Vagina (tissue), 2 donors: ENCODE measurements around the gene MB.

ENCODE experiments used
- POLR2A ChIP-seq, 2 donors: fragments of 450-650 bp; IDR thresholded peaks; one replicate each; pipeline ENCODE4 v1.6.1; 2017; ENCODE audit warnings: antibody characterized with exemption in 2 of 2, mild to moderate bottlenecking in 2 of 2, moderate library complexity in 2 of 2
- POLR2AphosphoS5 ChIP-seq, 2 donors: sonication (generic); formaldehyde crosslinking; IDR thresholded peaks; one replicate each; pipeline ENCODE4 v1.9.0; 2017; ENCODE audit warnings: antibody characterized with exemption in 2 of 2, mild to moderate bottlenecking in 2 of 2, low read depth in 1 of 2; ENCODE audit not compliant: insufficient read depth in 1 of 2
- TF ChIP-seq, protein P1 (sequence below), 3 experiments: fragments of 450-650 bp in 2 of 3; fragments of 200-600 bp in 1 of 3; sonication (generic) in 1 of 3; IDR thresholded peaks; one replicate each; pipeline ENCODE4 v1.5.1; 2017 to 2019; ENCODE audit warnings: antibody characterized with exemption in 3 of 3, mild to moderate bottlenecking in 2 of 3, moderate library complexity in 2 of 3

DNA sequence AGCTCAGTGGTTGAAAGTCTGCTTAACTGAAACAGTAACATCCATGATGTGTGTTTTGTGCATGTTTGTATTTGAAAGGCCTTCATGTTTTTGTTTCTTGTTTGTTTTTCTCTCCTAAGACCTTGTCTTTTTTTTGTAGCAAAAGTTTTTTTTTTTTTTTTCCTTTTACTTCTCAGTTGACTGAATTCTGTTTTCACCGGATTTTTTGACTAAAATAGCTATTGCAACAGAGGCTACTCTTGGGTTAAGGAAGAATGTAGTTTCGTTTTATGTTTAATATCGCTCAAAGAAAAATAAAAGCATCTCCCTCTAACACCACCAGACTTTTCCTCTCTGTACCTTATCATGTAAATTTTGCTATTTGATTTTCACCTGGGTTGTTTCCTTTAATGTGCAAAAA is 46.2 kb upstream of the MB start:
- TF ChIP-seq POLR2A (IDR thresholded peaks at IDR 0.05) (no peak), POLR2AphosphoS5 (IDR thresholded peaks at IDR 0.05; ENCODE audit: insufficient read depth in 1 of 2, low read depth in 1 of 2) (peak in 1 of 2 donors; percentile 6)
- TF ChIP-seq, protein P1, sequence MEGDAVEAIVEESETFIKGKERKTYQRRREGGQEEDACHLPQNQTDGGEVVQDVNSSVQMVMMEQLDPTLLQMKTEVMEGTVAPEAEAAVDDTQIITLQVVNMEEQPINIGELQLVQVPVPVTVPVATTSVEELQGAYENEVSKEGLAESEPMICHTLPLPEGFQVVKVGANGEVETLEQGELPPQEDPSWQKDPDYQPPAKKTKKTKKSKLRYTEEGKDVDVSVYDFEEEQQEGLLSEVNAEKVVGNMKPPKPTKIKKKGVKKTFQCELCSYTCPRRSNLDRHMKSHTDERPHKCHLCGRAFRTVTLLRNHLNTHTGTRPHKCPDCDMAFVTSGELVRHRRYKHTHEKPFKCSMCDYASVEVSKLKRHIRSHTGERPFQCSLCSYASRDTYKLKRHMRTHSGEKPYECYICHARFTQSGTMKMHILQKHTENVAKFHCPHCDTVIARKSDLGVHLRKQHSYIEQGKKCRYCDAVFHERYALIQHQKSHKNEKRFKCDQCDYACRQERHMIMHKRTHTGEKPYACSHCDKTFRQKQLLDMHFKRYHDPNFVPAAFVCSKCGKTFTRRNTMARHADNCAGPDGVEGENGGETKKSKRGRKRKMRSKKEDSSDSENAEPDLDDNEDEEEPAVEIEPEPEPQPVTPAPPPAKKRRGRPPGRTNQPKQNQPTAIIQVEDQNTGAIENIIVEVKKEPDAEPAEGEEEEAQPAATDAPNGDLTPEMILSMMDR (IDR thresholded peaks at IDR 0.05), result no peak
